Panc1 (cell line): ENCODE results near the gene KCNIP3.

Experiments
- CTCF ChIP-seq: fragments of 450-650 bp; IDR thresholded peaks from 2 replicates; pipeline ENCODE4 v1.5.1; 2017; ENCODE audit warnings: mild to moderate bottlenecking
- SIN3A ChIP-seq: IDR thresholded peaks from 2 replicates; pipeline ENCODE4 v1.6.1; 2012; ENCODE audit warnings: low read depth, mild to moderate bottlenecking, low read length, moderate library complexity, borderline replicate concordance; ENCODE audit not compliant: insufficient read depth

DNA sequence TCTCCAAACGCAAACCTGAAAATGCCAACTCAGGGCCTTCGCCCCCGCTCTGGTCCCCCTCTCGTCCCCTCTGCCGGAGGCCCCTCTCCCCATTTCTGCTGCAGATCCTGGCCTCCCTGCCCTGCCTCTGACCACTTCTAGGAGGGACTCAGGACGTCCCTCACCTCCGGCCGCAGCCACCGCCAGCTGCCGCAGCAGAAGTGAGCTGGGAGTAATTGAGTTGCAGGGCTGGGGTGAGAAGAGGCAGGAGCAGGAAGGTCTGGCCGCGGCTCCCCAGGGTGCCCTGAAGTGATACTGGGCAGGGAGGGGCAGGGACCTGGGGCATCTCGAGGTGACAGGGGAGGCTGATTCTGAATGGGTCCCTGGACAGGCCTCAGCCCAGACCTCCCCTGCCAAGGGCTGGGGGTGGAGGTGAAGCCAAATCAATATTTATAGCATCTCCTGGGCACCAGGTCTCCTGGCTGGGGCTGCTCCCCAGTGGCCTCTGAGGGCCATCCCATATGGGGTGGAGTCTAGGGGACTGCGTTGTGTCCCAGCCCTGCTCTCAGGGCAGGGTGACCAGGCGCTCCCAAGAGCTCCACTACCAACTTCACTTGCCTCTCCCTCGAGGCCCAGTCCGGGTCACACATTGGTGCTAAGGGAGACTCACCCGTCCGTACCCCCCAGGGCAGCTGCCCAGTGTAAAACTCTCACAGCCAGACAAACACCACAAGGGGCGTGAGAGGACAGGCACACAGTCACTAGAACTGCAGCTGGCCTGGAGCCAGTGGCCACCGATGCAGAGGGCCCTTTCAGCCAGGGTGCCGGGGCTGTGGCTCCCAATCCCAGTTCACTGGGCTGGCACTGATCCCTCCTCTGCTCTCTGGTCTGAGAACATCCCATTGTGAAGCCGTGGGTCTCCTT, 33.0 kb downstream of the KCNIP3 start:
- TF ChIP-seq CTCF, result no peak
- no peak for TF ChIP-seq SIN3A
